Neuronal stem cell (in vitro differentiated cells): ENCODE results near the gene LSR.

ENCODE experiments used
- DNase-seq: peaks from one replicate; pipeline ENCODE4 v3.0.0-alpha.2; 2013; ENCODE audit warnings: low spot score
- H2AFZ ChIP-seq: one replicate; pipeline ENCODE4 v1.6.1; 2013; ENCODE audit warnings: mild to moderate bottlenecking, low read length, inconsistent platforms
- H2AK5ac ChIP-seq: 2 replicates; pipeline ENCODE4 v1.6.1; 2013; ENCODE audit warnings: low read depth, mild to moderate bottlenecking, inconsistent platforms, low read length, moderate library complexity, mixed read lengths
- H2BK120ac ChIP-seq: 2 replicates; pipeline ENCODE4 v1.6.1; 2013; ENCODE audit warnings: low read depth, mild to moderate bottlenecking, inconsistent platforms, low read length, moderate library complexity, mixed read lengths
- H2BK12ac ChIP-seq: one replicate; pipeline ENCODE4 v1.6.1; 2013; ENCODE audit warnings: low read length, inconsistent platforms
- H2BK15ac ChIP-seq: 2 replicates; pipeline ENCODE4 v1.6.1; 2013; ENCODE audit warnings: mild to moderate bottlenecking, low read length, inconsistent platforms, mixed read lengths
- H2BK5ac ChIP-seq: one replicate; pipeline ENCODE4 v1.6.1; 2013; ENCODE audit warnings: inconsistent platforms, mild to moderate bottlenecking, low read length, moderate library complexity
- H3K14ac ChIP-seq: one replicate; pipeline ENCODE4 v1.6.1; 2013; ENCODE audit warnings: low read length, inconsistent platforms
- H3K18ac ChIP-seq: 2 replicates; pipeline ENCODE4 v1.6.1; 2013; ENCODE audit warnings: low read length, inconsistent platforms
- H3K23ac ChIP-seq: 2 replicates; pipeline ENCODE4 v1.6.1; 2013; ENCODE audit warnings: low read depth, mild to moderate bottlenecking, mixed read lengths, low read length, inconsistent platforms; ENCODE audit not compliant: poor library complexity
- H3K27ac ChIP-seq: replicated peaks from 3 replicates; pipeline ENCODE4 v1.5.1; 2013; ENCODE audit warnings: low read length, inconsistent platforms
- H3K27me3 ChIP-seq, 3 experiments: 2 replicates each; pipeline ENCODE4 v1.6.1; 2013; ENCODE audit warnings: low read length in 3 of 3, mild to moderate bottlenecking in 2 of 3, inconsistent platforms in 1 of 3, low read depth in 1 of 3, mixed read lengths in 1 of 3, moderate library complexity in 1 of 3; ENCODE audit not compliant: control insufficient read depth in 3 of 3, insufficient read depth in 3 of 3
- H3K36me3 ChIP-seq, 2 donors: replicated peaks in 1 of 2; 2 replicates each; pipeline ENCODE4 v1.6.1; 2013; ENCODE audit warnings: low read length in 2 of 2; ENCODE audit not compliant: control insufficient read depth in 2 of 2, insufficient read depth in 2 of 2
- H3K4ac ChIP-seq: 2 replicates; pipeline ENCODE4 v1.6.1; 2013; ENCODE audit warnings: inconsistent platforms, mild to moderate bottlenecking, low read length, moderate library complexity
- H3K4me1 ChIP-seq, 2 donors: 1 replicate in 1 of 2; 2 replicates in 1 of 2; pipeline ENCODE4 v1.6.1; 2013; ENCODE audit warnings: low read length in 2 of 2, low read depth in 1 of 2; ENCODE audit not compliant: control insufficient read depth in 2 of 2, insufficient read depth in 1 of 2
- H3K4me2 ChIP-seq: one replicate; pipeline ENCODE4 v1.6.1; 2013; ENCODE audit warnings: mild to moderate bottlenecking, low read length, inconsistent platforms; ENCODE audit not compliant: insufficient read depth, poor library complexity, severe bottlenecking
- H3K4me3 ChIP-seq, 2 donors: 2 replicates each; pipeline ENCODE4 v1.5.1; 2013; ENCODE audit warnings: low read length in 2 of 2, mild to moderate bottlenecking in 2 of 2, inconsistent platforms in 1 of 2, moderate library complexity in 1 of 2
- H3K79me1 ChIP-seq: one replicate; pipeline ENCODE4 v1.6.1; 2013; ENCODE audit warnings: low read depth, mild to moderate bottlenecking, inconsistent platforms, low read length, moderate library complexity
- H3K9ac ChIP-seq: one replicate; pipeline ENCODE4 v1.6.1; 2013; ENCODE audit warnings: mild to moderate bottlenecking, low read depth, low read length, inconsistent platforms; ENCODE audit not compliant: poor library complexity
- H3K9me3 ChIP-seq, 2 donors: replicated peaks in 1 of 2; 2 replicates each; pipeline versions ENCODE3 to v1.6.1; 2013; ENCODE audit warnings: low read length in 2 of 2, mild to moderate bottlenecking in 2 of 2, inconsistent platforms in 1 of 2, low read depth in 1 of 2, mixed read lengths in 1 of 2, moderate library complexity in 1 of 2; ENCODE audit not compliant: control insufficient read depth in 2 of 2, insufficient read depth in 1 of 2
- H4K8ac ChIP-seq: one replicate; pipeline ENCODE4 v1.6.1; 2013; ENCODE audit warnings: low read depth, mild to moderate bottlenecking, inconsistent platforms, low read length, moderate library complexity
- H4K91ac ChIP-seq: one replicate; pipeline ENCODE4 v1.6.1; 2013; ENCODE audit warnings: low read length, low read depth, mild to moderate bottlenecking, inconsistent platforms; ENCODE audit not compliant: poor library complexity
- WGBS, 2 donors: extraction: QIAGEN DNeasy Blood & Tissue Kit; methylation state at CpG; one replicate each; pipeline ENCODE4 v1.1.7; 2013; ENCODE audit warnings: missing lambda C conversion rate in 2 of 2, mixed read lengths in 1 of 2; ENCODE audit not compliant: insufficient read length in 2 of 2, insufficient replicate concordance in 1 of 2; ENCODE audit errors: extremely low coverage in 2 of 2; 5-methylcytosine and 5-hydroxymethylcytosine counted together

Gene LSR

DNA sequence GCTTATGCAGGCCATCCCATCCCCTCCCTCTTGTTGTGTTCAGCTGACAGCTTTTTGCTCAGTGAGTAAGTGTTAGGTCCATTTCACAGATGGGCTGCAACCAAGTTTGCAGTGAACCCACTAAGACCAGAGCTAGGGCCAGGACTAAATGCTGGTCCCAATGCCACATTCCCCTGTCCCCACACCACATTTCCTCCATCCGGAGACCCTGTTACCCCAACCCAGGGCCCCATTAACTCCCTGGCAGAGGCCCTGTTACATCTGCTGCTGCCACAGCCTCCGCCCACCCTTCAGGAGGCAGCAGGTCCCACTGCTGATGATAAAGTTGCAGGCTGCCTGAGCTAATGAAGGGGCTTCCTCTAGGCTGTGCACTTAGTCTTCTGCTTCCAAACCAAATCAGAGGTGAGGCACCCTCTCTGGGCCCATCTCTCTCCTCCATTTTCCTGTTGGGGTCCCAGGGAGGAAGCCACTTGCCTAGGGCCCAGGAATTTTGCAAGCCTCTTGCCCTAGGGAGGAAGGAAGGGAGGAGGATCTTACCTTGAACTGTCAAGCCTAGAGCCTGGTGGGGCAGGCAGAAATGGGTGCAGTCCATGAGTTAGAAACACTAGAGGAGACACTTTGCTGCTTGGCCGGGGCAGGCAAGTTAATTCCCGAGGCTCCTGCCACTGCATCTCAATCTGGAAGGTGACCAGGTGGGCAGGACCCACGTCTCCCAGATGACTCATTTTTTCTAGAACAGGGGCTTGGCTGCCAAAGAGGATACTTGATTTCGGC, 16.5 kb downstream of the LSR start:
- Histone ChIP-seq H2AFZ (no peak overlapping the region), H3K4me1 (peaks cover 3 to 5% of the 10 kb centered on the region in 2 donors), H2BK12ac (no peak overlapping the region), H3K23ac (peak overlapping the region; percentile 75), H3K4me3 (no peak overlapping the region), H3K4me2 (no peak overlapping the region), H3K27me3 (peaks cover 0 to 2% (median 0%) of the 10 kb centered on the region in 3 experiments), H3K27ac (no peak overlapping the region), H4K91ac (no peak overlapping the region), H3K79me1 (peaks cover 25% of the 10 kb centered on the region), H2BK120ac (peak overlapping the region; percentile 26), H2BK15ac (no peak overlapping the region), H3K4ac (no peak overlapping the region), H3K36me3 (peaks cover 35 to 41% of the 10 kb centered on the region in 2 donors), H3K9ac (no peak overlapping the region), H3K9me3 (no peaks in the 10 kb centered on the region), H3K14ac (no peak overlapping the region), H2BK5ac (no peak overlapping the region), H4K8ac (no peak overlapping the region), H3K18ac (no peak overlapping the region), H2AK5ac (no peak overlapping the region)
- no peak for DNase-seq
- WGBS, 2 donors = no CpG with 5 or more reads among the region's 6 CpGs

GRCh38 chr19:35265900-35266519, 17.2 kb downstream of the LSR start:
- Histone ChIP-seq H2BK12ac (no peak overlapping the region), H3K4ac (no peak overlapping the region), H3K27me3 (peaks cover 0 to 2% (median 0%) of the 10 kb centered on the region in 3 experiments), H3K79me1 (peaks cover 24% of the 10 kb centered on the region), H2BK15ac (no peak overlapping the region), H2BK5ac (no peak overlapping the region), H3K14ac (no peak overlapping the region), H3K4me2 (no peak overlapping the region), H3K23ac (peak overlapping the region; percentile 97), H3K27ac (no peak overlapping the region), H3K36me3 (peaks cover 38 to 48% of the 10 kb centered on the region in 2 donors), H4K91ac (no peak overlapping the region), H2AK5ac (peak overlapping the region; percentile 27), H3K4me1 (peaks cover 3 to 5% of the 10 kb centered on the region in 2 donors), H3K4me3 (peak overlapping the region in 1 of 2 donors; percentile 84), H3K18ac (no peak overlapping the region), H2AFZ (no peak overlapping the region), H2BK120ac (no peak overlapping the region), H3K9me3 (no peaks in the 10 kb centered on the region), H4K8ac (no peak overlapping the region), H3K9ac (peak overlapping the region; percentile 70)
- DNase-seq = no peak
- WGBS, 2 donors = no CpG with 5 or more reads among the region's 10 CpGs

GRCh38 chr19:35266520-35267352, 17.9 kb downstream of the LSR start:
- Histone ChIP-seq H3K4me1 (peaks cover 3 to 5% of the 10 kb centered on the region in 2 donors), H3K4me3 (peak overlapping the region; percentile 37 to 84), H4K91ac (no peak overlapping the region), H4K8ac (peak overlapping the region; percentile 48), H2BK12ac (no peak overlapping the region), H2BK120ac (no peak overlapping the region), H3K23ac (peak overlapping the region; percentile 97), H3K27ac (no peak overlapping the region), H3K9ac (peak overlapping the region; percentile 70), H3K9me3 (no peaks in the 10 kb centered on the region), H3K14ac (peak overlapping the region; percentile 82), H2AK5ac (peak overlapping the region; percentile 97), H3K18ac (peak overlapping the region; percentile 17), H3K79me1 (peaks cover 22% of the 10 kb centered on the region), H3K36me3 (peaks cover 44 to 55% of the 10 kb centered on the region in 2 donors), H2BK5ac (peak overlapping the region; percentile 75), H3K4me2 (peak overlapping the region; percentile 73), H3K4ac (no peak overlapping the region), H2AFZ (peak overlapping the region; percentile 91), H2BK15ac (no peak overlapping the region), H3K27me3 (peaks cover 0 to 2% (median 0%) of the 10 kb centered on the region in 3 experiments)
- no CpG with 5 or more reads among the region's 39 CpGs for WGBS, 2 donors
- DNase-seq = no peak
